RWPE2 (cell line): ENCODE measurements around the gene OSGIN1.

Experiments
- ATAC-seq: fragments of 200-7000 bp; cut with Tn5 transposase; 3 replicates; pipeline ENCODE4 v1.9.1; 2021; ENCODE audit warnings: low read depth
- DNase-seq: peaks from one replicate; pipeline ENCODE4 v3.0.0-alpha.2; 2020; ENCODE audit warnings: low spot score
- H3K27ac ChIP-seq: fragments of 450-650 bp; 2 replicates; pipeline ENCODE4 v1.5.1; 2017; ENCODE audit warnings: mild to moderate bottlenecking; ENCODE audit not compliant: poor library complexity, severe bottlenecking
- H3K27me3 ChIP-seq: fragments of 250-450 bp; sonication (Bioruptor Pico); 2 replicates; pipeline ENCODE4 v1.5.1; 2021; ENCODE audit warnings: mild to moderate bottlenecking, moderate library complexity; ENCODE audit not compliant: insufficient read depth, poor library complexity, severe bottlenecking
- H3K36me3 ChIP-seq: fragments of 250-450 bp; sonication (Bioruptor Pico); 2 replicates; pipeline ENCODE4 v1.5.1; 2020; ENCODE audit warnings: low read depth, mild to moderate bottlenecking, moderate library complexity
- H3K4me1 ChIP-seq: fragments of 250-450 bp; sonication (Bioruptor Pico); 2 replicates; pipeline ENCODE4 v1.5.1; 2021; ENCODE audit warnings: mild to moderate bottlenecking, moderate library complexity; ENCODE audit not compliant: insufficient read depth, poor library complexity, severe bottlenecking
- H3K4me3 ChIP-seq: fragments of 250-450 bp; sonication (Bioruptor Pico); 2 replicates; pipeline ENCODE4 v1.5.1; 2021; ENCODE audit warnings: mild to moderate bottlenecking, moderate library complexity; ENCODE audit not compliant: severe bottlenecking
- H3K9me3 ChIP-seq: fragments of 250-450 bp; sonication (Bioruptor Pico); 2 replicates; pipeline ENCODE4 v1.5.1; 2021; ENCODE audit warnings: mild to moderate bottlenecking, moderate library complexity; ENCODE audit not compliant: severe bottlenecking
- TF ChIP-seq, protein P1 (sequence below): fragments of 450-650 bp; IDR thresholded peaks from one replicate; pipeline ENCODE4 v1.5.1; 2017; ENCODE audit warnings: mild to moderate bottlenecking, moderate library complexity; ENCODE audit not compliant: poor library complexity, severe bottlenecking

OSGIN1 gene

DNA sequence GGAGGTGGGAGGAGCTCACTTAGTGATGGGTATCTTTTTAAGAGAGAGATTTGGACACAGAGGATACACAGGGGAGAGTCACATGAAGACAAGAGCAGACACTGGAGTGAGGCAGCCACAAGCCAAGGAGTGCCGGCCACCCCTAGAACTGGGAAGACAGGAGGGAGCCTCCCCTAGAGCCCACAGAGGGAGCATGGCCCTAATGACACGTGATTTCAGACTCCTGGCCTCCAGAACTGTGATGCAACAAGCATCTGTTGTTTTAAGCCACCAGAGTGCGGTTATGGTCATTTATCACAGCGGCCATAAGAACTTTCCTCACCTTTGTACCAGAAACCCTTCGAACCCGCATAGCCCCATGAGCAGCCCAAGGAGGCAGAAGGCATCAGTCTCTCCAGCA lies 56.2 kb downstream of the OSGIN1 start:
- no peaks in the 10 kb centered on the region for H3K27me3 ChIP-seq
- no peaks in the 10 kb centered on the region for H3K4me1 ChIP-seq
- TF ChIP-seq, protein P1, sequence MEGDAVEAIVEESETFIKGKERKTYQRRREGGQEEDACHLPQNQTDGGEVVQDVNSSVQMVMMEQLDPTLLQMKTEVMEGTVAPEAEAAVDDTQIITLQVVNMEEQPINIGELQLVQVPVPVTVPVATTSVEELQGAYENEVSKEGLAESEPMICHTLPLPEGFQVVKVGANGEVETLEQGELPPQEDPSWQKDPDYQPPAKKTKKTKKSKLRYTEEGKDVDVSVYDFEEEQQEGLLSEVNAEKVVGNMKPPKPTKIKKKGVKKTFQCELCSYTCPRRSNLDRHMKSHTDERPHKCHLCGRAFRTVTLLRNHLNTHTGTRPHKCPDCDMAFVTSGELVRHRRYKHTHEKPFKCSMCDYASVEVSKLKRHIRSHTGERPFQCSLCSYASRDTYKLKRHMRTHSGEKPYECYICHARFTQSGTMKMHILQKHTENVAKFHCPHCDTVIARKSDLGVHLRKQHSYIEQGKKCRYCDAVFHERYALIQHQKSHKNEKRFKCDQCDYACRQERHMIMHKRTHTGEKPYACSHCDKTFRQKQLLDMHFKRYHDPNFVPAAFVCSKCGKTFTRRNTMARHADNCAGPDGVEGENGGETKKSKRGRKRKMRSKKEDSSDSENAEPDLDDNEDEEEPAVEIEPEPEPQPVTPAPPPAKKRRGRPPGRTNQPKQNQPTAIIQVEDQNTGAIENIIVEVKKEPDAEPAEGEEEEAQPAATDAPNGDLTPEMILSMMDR = no peak
- no peak overlapping the region for H3K4me3 ChIP-seq
- H3K36me3 ChIP-seq = no peaks in the 10 kb centered on the region
- DNase-seq (no peak), ATAC-seq (no peak)
- no peaks in the 10 kb centered on the region for H3K9me3 ChIP-seq
- no peak overlapping the region for H3K27ac ChIP-seq

DNA sequence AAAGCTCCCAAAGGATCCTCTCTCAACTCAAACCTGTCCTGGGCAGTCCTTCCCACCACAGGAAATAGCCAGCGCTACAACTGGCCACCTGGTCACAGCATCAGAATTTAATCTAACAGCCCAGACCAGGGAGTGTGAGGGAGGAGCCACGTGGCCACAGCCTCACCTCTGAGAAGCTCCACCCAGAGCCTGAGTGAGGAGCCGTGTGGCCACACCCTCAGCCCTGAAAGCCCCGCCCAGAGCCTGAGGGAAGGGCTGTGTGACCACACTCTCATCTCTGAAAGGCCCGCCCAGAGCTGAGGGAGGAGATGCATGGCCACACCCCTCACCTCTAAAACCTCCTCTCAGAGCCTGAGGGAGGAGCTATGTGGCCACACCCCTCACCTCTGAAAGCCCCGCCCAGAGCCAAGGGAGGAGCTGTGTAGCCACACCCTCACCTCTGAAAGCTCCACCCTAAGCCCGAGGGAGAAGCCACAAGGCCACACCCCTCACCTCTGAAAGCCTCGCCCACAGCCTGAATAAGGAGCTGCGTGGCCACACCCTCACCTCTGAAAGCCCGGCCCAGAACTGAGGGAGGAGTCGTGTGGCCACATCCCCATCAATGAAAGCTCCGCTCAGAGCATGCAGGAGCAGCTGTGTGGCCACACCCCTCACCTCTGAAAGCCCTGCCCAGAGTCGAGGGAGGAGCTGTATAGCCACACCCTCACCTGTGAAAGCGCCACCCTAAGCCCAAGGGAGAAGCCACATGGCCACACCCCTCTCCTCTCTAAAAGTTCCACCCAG lies 60.9 kb downstream of the OSGIN1 start:
- ATAC-seq (peak; percentile 91), DNase-seq (peak; percentile 99)
- Histone ChIP-seq H3K27ac (no peak overlapping the region), H3K9me3 (no peaks in the 10 kb centered on the region), H3K36me3 (no peaks in the 10 kb centered on the region), H3K27me3 (no peaks in the 10 kb centered on the region), H3K4me3 (no peak overlapping the region), H3K4me1 (no peaks in the 10 kb centered on the region)
- TF ChIP-seq, protein P1 = no peak

DNA sequence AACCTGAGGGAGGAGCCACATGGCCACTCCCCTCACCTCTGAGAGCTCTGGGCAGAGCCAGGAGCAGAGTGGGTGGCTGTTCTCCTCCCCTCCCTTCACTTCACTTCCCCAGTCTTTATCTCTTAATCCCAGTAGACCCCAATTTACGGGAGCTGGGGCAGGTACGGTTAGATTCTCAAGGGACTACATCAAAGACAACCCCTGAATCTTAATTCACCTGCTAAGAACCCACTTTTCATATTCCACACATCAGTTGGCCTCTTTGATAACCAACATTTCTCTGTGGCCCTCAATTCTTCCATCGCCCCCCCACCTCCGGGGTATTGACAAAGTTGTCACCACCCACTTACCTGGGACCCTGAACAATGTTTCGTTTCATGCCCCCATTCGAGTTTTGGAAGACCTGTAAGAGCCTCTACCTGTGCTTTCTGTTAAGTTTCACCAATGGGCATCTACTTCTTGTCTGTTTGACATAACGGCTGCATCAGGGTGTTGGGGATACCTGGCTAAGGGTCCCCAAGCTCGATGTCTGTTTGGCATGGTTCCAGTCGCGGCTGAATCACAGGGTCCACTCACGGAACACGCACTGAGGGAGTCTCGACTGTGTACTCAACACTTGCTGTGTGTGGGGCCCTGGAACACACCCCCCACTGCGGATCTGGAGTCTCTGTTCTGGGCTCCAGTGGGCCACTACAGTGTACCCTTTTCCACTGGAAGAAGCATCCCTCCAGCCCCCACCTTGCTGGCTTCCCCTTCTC lies 61.7 kb downstream of the OSGIN1 start:
- ATAC-seq = no peak

DNA sequence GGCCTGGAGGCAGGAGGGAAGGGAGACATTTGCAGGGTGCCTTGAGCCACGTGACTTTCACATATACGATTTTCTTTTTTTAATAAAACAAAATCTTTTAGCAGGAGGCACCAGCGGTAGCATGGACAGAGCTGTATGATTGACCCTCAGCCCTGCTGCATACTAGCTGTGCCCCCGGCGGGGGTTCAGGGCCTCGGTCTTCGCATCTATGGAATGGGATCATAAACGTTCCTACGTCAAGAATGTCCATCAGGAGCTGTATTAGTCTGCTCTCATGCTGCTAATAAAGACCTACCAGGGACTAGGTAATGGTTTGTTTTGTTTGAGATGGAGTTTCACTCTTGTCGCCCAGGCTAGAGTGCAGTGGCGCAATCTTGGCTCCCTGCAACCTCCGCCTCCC lies 62.4 kb downstream of the OSGIN1 start:
- ATAC-seq (no peak), DNase-seq (no peak)
- no peaks in the 10 kb centered on the region for H3K4me1 ChIP-seq
- H3K27ac ChIP-seq = no peak overlapping the region
- no peak overlapping the region for H3K4me3 ChIP-seq
- no peaks in the 10 kb centered on the region for H3K27me3 ChIP-seq
- no peaks in the 10 kb centered on the region for H3K36me3 ChIP-seq
- no peaks in the 10 kb centered on the region for H3K9me3 ChIP-seq
- TF ChIP-seq, protein P1 = no peak

More for the DNA sequence above, 61.7 kb downstream of the OSGIN1 start:
- Histone ChIP-seq H3K4me3 (no peak overlapping the region), H3K36me3 (no peaks in the 10 kb centered on the region), H3K27ac (no peak overlapping the region), H3K4me1 (no peaks in the 10 kb centered on the region), H3K27me3 (no peaks in the 10 kb centered on the region), H3K9me3 (no peaks in the 10 kb centered on the region)
- TF ChIP-seq, protein P1 = no peak
- DNase-seq = no peak
